ENCODE results near the gene KIFC1. TPM values are rescaled to one million over a fixed set of nuclear protein-coding genes. Genes with fewer than 3 reads are reported as not detected.

The KIFC1 gene
- total and polyA plus RNA-seq, 9 of the 15 experiments (the other 6 are each of a cell fraction or from before 2014, with no cell fraction given) = 1.3 to 95.2 (median 76.9) TPM

- no peak; the same call in 1 of the 2 replicates for TF ChIP-seq EHMT2 (IDR thresholded peaks at IDR 0.05)
- peak; percentile 97; the same call in 1 of the 2 replicates for TF ChIP-seq HDGF (IDR thresholded peaks at IDR 0.05)
- TF ChIP-seq CBX2 (IDR thresholded peaks at IDR 0.05; ENCODE audit: insufficient read depth, low read length, poor library complexity, severe bottlenecking) = no peak
- TF ChIP-seq ZNF512 (tag; IDR thresholded peaks at IDR 0.05) = no peak
- 0 out of 2 replicates have a peak, but pooled peaks have one; percentile 28 for TF ChIP-seq CLOCK (CRISPR knock-in tag; IDR thresholded peaks at IDR 0.05; ENCODE audit: borderline replicate concordance)
- peak; percentile 65 for TF ChIP-seq DPF2 (IDR thresholded peaks at IDR 0.05)
- TF ChIP-seq FOXP1 (CRISPR knock-in tag; IDR thresholded peaks at IDR 0.05) = peak; percentile 100
- no peak for TF ChIP-seq MBD2 (IDR thresholded peaks at IDR 0.05; ENCODE audit: borderline replicate concordance, low read depth)
- peak; percentile 41 for TF ChIP-seq CHD1 (IDR thresholded peaks at IDR 0.05; ENCODE audit: low read length)
- peak in 1 of 2 experiments; percentile 88; a peak in 1 of 3 replicates for TF ChIP-seq CBX3 (IDR thresholded peaks at IDR 0.05; ENCODE audit: borderline replicate concordance in 1 of 2, low read length in 2 of 2)
- TF ChIP-seq MCM2 (IDR thresholded peaks at IDR 0.05; ENCODE audit: low read depth) = no peak
- no peak for TF ChIP-seq KDM5B (IDR thresholded peaks at IDR 0.05; ENCODE audit: insufficient replicate concordance, low read depth, low read length)
- TF ChIP-seq HINFP (tag; conservative IDR thresholded peaks at IDR 0.05; ENCODE audit: low read depth) = no peak
- TF ChIP-seq IRF1 (CRISPR knock-in tag; IDR thresholded peaks at IDR 0.05; ENCODE audit: borderline replicate concordance) = peak; percentile 77; the same call in 1 of the 2 replicates
- TF ChIP-seq ZNF253 (CRISPR knock-in tag; conservative IDR thresholded peaks at IDR 0.05) = no peak
- peak; percentile 96 for TF ChIP-seq ZNF431 (CRISPR knock-in tag; IDR thresholded peaks at IDR 0.05)
- peak; percentile 39; the same call in 1 of the 2 replicates for TF ChIP-seq ZBTB7A (IDR thresholded peaks at IDR 0.05; ENCODE audit: borderline replicate concordance, control insufficient read depth, low read depth, low read length)
- 0 out of 2 replicates have a peak, but pooled peaks have one; percentile 31 for TF ChIP-seq MIER1 (IDR thresholded peaks at IDR 0.05; ENCODE audit: low read depth)
- peak; percentile 87 for TF ChIP-seq ATF2 (CRISPR knock-in tag; IDR thresholded peaks at IDR 0.05)
These were observed 36.8 kb downstream of the KIFC1 start (continued) for GRCh38 chr6:33428224-33428965.
